GM06990 (cell line): ENCODE measurements around the gene CCL25.
"Not testable (repeated sequence)": the region's sequence is repeated elsewhere in the genome, so short reads cannot be mapped to it uniquely, and the experiment has no call there.

Experiments used
- DNase-seq: peaks from one replicate; pipeline ENCODE4 v3.0.0-alpha.2; 2011; ENCODE audit not compliant: insufficient read length; ENCODE audit errors: extremely low read depth
- H3K27me3 ChIP-seq: replicated peaks from 2 replicates; pipeline ENCODE4 v1.6.0; 2011; ENCODE audit warnings: low read length; ENCODE audit not compliant: control insufficient read depth, insufficient read depth
- H3K36me3 ChIP-seq: 2 replicates; pipeline ENCODE4 v1.5.1; 2011; ENCODE audit warnings: low read length; ENCODE audit not compliant: control insufficient read depth, insufficient read depth
- H3K4me3 ChIP-seq: replicated peaks from 2 replicates; pipeline ENCODE4 v1.5.1; 2011; ENCODE audit warnings: low read depth, mild to moderate bottlenecking, control low read depth, low read length
- TF ChIP-seq, protein P1 (sequence below): IDR thresholded peaks from 2 replicates; pipeline ENCODE4 v1.5.1; 2011; ENCODE audit warnings: low read length, control low read depth, mild to moderate bottlenecking, inconsistent platforms; ENCODE audit not compliant: insufficient read depth, poor library complexity, severe bottlenecking

The CCL25 gene

DNA sequence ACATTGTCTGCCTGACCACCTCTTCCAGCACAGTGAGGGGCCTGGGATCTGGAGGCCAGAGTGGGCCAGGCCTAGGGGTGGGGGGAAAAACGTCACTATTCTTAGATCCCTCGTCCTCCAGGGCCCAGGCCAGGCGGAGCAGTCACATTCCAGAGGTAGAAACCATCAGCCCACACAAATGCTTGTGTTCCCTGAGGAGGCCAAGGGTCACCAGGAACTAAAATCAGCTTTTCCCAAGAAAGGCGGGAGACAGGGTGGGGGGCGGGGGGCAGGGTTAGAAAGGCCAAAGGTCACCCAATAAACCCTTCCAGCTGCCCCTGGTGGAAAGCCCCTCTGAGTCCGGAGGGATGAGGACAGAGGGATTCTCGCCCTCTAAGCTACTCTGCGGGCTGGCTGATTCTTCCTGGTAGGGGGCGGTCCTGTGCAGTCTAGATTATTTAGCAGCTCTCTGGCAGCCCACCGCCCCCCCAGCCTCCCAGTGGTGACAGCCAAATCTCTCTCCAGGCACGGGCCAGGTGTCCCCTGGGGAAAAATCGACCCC lies 23.5 kb upstream of the CCL25 start:
- no peak for DNase-seq
- Histone ChIP-seq H3K36me3 (no peaks in the 10 kb centered on the region), H3K27me3 (no peaks in the 10 kb centered on the region), H3K4me3 (no peak overlapping the region)
- TF ChIP-seq, protein P1, sequence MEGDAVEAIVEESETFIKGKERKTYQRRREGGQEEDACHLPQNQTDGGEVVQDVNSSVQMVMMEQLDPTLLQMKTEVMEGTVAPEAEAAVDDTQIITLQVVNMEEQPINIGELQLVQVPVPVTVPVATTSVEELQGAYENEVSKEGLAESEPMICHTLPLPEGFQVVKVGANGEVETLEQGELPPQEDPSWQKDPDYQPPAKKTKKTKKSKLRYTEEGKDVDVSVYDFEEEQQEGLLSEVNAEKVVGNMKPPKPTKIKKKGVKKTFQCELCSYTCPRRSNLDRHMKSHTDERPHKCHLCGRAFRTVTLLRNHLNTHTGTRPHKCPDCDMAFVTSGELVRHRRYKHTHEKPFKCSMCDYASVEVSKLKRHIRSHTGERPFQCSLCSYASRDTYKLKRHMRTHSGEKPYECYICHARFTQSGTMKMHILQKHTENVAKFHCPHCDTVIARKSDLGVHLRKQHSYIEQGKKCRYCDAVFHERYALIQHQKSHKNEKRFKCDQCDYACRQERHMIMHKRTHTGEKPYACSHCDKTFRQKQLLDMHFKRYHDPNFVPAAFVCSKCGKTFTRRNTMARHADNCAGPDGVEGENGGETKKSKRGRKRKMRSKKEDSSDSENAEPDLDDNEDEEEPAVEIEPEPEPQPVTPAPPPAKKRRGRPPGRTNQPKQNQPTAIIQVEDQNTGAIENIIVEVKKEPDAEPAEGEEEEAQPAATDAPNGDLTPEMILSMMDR, result no peak

DNA sequence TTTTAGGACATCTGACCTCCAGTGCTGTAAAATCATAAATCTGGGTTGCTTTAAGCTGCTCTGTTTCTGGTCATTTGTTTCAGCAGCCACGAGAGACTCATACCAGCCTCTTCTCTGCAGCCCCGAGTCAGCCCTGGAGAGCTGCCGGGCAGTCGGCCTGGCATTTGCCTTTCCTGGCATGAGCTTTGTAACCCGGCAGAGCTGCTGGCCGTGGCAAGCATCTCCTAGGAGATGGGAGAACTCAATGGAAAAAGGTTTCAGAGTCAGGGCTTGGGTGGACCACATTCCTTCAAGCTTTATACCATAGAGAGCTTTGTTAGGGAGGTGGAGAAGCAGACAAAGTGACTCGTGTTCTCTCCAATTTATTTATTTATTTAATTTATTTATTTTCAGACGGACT lies 21.6 kb upstream of the CCL25 start:
- H3K27me3 ChIP-seq, result no peaks in the 10 kb centered on the region
- H3K36me3 ChIP-seq, result no peaks in the 10 kb centered on the region
- DNase-seq, result no peak
- TF ChIP-seq, protein P1, result no peak
- H3K4me3 ChIP-seq, result no peak overlapping the region

DNA sequence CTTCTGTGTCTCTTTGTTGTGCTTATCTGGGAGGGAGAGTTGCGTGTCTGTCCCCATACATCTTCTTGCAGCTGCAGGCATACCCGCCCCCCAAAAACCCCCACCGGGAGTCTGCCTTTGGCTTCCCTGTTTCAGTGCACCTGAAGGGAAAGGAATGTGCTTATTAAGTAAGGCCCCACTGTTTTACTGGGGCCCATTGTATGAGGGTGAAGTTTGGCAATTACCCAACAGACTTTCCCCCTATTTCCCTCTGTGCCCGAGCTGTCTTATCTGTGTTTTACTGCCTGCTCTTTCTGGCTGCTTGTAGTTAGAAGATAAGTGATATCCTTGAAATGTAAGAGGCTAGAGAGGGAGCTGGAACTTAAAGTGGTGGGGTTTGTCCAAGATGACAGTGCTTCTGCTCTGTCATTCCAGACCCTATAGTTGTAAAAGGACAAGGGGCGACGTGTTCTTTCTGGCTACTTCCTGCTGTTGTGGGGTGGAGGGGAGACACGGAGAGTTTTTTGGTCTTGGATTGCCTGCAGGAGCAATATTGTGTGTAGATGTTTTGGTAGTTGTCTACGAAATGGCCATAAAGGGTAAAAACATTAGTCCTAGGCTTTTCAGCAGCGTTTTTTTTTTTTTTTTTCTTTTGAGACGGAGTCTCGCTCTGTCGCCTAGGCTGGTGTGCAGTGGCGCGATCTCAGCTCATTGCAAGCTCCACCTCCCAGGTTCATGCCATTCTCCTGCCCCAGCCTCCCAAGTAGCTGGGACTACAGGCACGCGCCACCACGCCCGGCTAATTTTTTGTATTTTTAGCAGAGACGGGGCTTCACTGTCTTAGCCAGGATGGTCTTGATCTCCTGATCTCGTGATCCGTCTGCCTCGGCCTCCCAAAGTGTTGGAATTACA lies 19.0 kb upstream of the CCL25 start:
- H3K4me3 ChIP-seq, DNase-seq, H3K27me3 ChIP-seq, H3K36me3 ChIP-seq: not testable (repeated sequence)

DNA sequence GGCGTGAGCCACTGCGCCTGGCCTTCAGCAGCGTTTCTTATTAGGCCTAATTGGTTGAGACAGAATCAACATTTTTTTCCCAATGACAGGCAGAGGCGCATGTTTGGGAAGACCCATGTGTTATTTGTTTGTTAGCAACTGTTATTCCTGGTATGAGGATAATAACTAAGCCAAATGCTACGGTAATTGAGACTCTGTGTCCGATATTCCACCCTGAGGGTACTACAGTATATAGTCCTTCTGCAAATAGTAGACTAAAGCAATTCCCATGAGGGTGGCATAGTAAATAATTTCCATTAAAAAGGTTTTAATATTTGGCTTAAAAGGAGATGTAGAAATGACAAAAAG lies 18.4 kb upstream of the CCL25 start:
- H3K36me3 ChIP-seq, result no peaks in the 10 kb centered on the region
- no peak for DNase-seq
- TF ChIP-seq, protein P1, result no peak
- no peaks in the 10 kb centered on the region for H3K27me3 ChIP-seq
- H3K4me3 ChIP-seq, result no peak overlapping the region

DNA sequence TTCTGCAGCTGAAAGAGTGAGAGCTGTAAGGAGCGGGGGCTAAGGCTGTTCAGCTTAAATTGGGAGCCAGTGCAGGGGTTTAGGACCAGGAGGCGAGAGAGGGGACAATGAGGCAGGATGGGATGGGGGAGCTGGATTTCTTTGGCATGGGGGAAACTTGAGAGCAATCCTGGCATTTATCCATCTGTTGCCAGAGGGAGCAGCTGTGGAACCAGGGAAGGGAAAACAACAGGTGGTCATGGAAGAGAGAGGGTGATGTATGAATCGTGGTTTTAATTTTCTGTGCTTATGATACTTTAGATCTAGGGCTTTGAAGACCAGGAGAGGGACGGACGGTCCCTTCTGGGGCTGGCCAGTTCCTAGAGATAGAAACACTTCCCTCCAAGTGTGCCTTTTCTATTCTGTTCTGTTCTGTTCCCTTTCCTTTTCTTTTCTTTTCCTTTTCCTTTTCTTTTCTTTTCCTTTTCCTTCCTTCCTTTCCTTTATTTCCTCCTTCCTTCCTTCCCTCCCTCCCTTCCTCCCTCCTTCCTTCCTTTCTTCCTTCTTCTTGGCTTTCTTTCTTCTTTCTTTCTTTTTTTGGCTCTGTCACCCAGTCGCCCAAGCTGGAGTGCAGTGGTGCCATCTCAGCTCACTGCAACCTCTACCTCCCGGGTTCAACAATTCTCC lies 16.0 kb upstream of the CCL25 start:
- DNase-seq, result no peak
- Histone ChIP-seq H3K27me3 (no peaks in the 10 kb centered on the region), H3K4me3 (no peak overlapping the region), H3K36me3 (no peaks in the 10 kb centered on the region)
- TF ChIP-seq, protein P1, result no peak

DNA sequence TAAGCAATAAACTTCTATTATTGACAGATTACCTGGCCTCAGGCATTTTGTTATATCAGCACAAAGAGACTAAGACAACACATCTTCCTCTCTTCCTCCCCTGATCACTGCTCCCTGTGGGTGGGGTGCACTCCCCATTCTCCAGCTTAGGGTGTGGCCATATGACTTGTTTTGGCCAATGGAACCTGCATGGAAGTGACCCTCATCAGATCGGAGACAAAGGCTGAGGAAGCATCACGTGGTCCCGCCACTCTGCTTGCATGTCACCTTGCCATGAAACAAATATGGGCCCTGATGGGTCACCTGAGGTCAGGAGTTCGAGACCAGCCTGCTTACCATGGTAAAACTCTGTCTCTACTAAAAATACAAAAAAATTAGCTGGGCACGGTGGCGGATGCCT lies 13.7 kb upstream of the CCL25 start:
- TF ChIP-seq, protein P1, result no peak
- H3K36me3 ChIP-seq, result no peaks in the 10 kb centered on the region
- no peak overlapping the region for H3K4me3 ChIP-seq
- H3K27me3 ChIP-seq, result no peaks in the 10 kb centered on the region
- DNase-seq, result no peak
